Neutrophil (primary cell): ENCODE measurements around the gene VAMP8.
"Not testable (repeated sequence)": the region's sequence is repeated elsewhere in the genome, so short reads cannot be mapped to it uniquely, and the experiment has no call there.

Source experiments
- H3K27ac ChIP-seq: fragments of 200-600 bp; sonication (generic); 2 replicates; pipeline ENCODE4 v1.5.1; 2016; ENCODE audit warnings: mild to moderate bottlenecking, moderate library complexity
- H3K27me3 ChIP-seq: fragments of 200-600 bp; sonication (generic); 2 replicates; pipeline ENCODE4 v1.6.0; 2016; ENCODE audit warnings: mild to moderate bottlenecking
- H3K36me3 ChIP-seq: fragments of 200-600 bp; sonication (generic); 2 replicates; pipeline ENCODE4 v1.5.1; 2017
- H3K4me1 ChIP-seq, 2 experiments: fragments of 200-600 bp in 1 of 2; sonication (generic) in 1 of 2; 1 replicate in 1 of 2; 2 replicates in 1 of 2; pipeline versions ENCODE4 v1.5.1 to v1.6.1; 2013 to 2016; ENCODE audit warnings: low read depth in 1 of 2, low read length in 1 of 2, mild to moderate bottlenecking in 1 of 2, moderate library complexity in 1 of 2; ENCODE audit not compliant: control insufficient read depth in 1 of 2, insufficient read depth in 1 of 2
- H3K4me3 ChIP-seq, 2 experiments: fragments of 200-600 bp in 1 of 2; sonication (generic) in 1 of 2; 1 replicate in 1 of 2; 2 replicates in 1 of 2; pipeline ENCODE4 v1.5.1; 2013 to 2016; ENCODE audit warnings: low read depth in 1 of 2, low read length in 1 of 2, mild to moderate bottlenecking in 1 of 2, moderate library complexity in 1 of 2
- H3K9me3 ChIP-seq: fragments of 200-600 bp; sonication (generic); 2 replicates; pipeline ENCODE4 v1.5.1; 2016
- TF ChIP-seq, protein P1 (sequence below): fragments of 200-600 bp; sonication (generic); IDR thresholded peaks from 2 replicates; pipeline ENCODE4 v1.5.1; 2016; ENCODE audit warnings: antibody characterized with exemption

Gene VAMP8

DNA sequence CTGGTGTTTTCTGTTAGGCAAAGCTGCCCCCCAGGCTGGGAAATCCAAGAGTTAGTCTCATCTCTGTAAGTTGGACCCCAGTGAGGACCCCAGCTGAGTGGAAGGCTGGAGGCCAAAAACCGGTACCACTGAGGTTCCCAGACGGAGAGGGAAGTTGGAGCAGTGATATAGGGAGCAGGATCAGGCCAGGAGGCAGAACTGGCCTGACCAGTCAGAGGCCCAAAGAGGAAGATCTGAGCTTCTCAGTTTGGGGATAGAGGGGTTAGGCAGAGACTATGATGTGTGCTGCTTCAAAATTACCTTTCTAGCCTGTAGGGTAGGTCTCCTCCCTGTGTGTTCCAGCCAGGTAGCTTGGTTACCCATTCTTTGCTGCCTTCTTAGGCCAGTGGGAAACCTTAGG lies 13.6 kb downstream of the VAMP8 start:
- H3K27me3 ChIP-seq, result no peaks in the 10 kb centered on the region
- H3K36me3 ChIP-seq, result no peaks in the 10 kb centered on the region
- H3K27ac ChIP-seq, result peak overlapping the region; percentile 79
- peak overlapping the region in 1 of 2 experiments; percentile 15 for H3K4me3 ChIP-seq
- H3K9me3 ChIP-seq, result no peaks in the 10 kb centered on the region
- H3K4me1 ChIP-seq, result peaks cover 60 to 76% of the 10 kb centered on the region in 2 experiments
- TF ChIP-seq, protein P1, sequence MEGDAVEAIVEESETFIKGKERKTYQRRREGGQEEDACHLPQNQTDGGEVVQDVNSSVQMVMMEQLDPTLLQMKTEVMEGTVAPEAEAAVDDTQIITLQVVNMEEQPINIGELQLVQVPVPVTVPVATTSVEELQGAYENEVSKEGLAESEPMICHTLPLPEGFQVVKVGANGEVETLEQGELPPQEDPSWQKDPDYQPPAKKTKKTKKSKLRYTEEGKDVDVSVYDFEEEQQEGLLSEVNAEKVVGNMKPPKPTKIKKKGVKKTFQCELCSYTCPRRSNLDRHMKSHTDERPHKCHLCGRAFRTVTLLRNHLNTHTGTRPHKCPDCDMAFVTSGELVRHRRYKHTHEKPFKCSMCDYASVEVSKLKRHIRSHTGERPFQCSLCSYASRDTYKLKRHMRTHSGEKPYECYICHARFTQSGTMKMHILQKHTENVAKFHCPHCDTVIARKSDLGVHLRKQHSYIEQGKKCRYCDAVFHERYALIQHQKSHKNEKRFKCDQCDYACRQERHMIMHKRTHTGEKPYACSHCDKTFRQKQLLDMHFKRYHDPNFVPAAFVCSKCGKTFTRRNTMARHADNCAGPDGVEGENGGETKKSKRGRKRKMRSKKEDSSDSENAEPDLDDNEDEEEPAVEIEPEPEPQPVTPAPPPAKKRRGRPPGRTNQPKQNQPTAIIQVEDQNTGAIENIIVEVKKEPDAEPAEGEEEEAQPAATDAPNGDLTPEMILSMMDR, result no peak

DNA sequence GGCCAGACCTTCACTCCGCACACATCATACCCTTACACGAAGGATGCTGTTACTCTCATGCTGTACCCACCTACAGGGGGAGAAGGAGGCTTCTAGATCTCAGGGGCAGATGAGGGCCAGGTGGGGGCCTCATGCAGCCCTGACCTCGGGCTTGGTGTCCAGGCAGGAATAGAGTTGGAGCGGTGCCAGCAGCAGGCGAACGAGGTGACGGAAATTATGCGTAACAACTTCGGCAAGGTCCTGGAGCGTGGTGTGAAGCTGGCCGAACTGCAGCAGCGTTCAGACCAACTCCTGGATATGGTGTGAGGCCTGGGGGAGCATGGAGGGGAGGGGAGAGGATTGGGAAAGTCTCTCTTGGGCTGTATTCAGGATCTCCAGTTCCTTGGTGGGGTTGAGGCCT lies 14.2 kb downstream of the VAMP8 start:
- H3K4me1 ChIP-seq, result peaks cover 60 to 76% of the 10 kb centered on the region in 2 experiments
- H3K9me3 ChIP-seq, result no peaks in the 10 kb centered on the region
- TF ChIP-seq, protein P1, result no peak
- H3K36me3 ChIP-seq, result peaks cover 1% of the 10 kb centered on the region
- H3K4me3 ChIP-seq, result no peak overlapping the region
- no peaks in the 10 kb centered on the region for H3K27me3 ChIP-seq
- peak overlapping the region; percentile 79 for H3K27ac ChIP-seq

DNA sequence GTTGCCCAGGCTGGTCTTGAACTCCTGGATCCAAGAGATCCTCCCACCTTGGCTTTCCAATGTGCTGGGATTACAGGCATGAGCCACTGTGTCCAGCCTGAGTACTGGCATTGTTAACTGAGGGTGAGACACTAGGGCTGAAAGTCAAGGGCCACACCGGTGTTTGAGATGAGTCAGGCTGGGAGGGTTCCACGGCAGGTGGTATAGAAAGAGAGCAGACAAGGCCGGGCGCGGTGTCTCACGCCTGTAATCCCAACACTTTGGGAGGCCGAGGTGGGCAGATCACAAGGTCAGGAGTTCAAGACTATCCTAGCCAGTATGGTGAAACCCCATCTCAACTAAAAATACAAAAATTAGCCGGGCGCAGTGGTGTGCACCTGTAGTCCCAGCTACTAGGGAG lies 14.9 kb downstream of the VAMP8 start:
- H3K27ac ChIP-seq, H3K27me3 ChIP-seq, H3K4me3 ChIP-seq, H3K9me3 ChIP-seq, H3K36me3 ChIP-seq: not testable (repeated sequence)
- H3K4me1 ChIP-seq, result peaks cover 60 to 76% of the 10 kb centered on the region in 2 experiments

DNA sequence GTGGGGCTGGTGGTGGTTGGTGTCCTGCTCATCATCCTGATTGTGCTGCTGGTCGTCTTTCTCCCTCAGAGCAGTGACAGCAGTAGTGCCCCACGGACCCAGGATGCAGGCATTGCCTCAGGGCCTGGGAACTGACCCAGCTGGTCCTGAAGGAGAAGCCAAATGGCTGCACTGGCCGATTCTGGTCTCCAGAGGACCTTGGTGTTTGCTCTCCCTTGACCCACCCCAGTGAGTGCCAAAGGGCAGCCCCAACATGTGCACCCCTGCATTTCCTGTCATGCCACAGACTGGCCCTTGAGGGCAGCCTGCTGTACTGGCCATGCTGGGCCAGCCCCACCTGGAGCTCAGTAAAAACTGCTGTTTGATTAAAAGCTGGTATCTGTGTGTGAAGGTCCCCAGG lies 15.6 kb downstream of the VAMP8 start:
- TF ChIP-seq, protein P1, result no peak
- Histone ChIP-seq H3K9me3 (no peaks in the 10 kb centered on the region), H3K27ac (no peak overlapping the region), H3K4me1 (peaks cover 53 to 69% of the 10 kb centered on the region in 2 experiments), H3K27me3 (no peaks in the 10 kb centered on the region), H3K4me3 (no peak overlapping the region), H3K36me3 (peaks cover 15% of the 10 kb centered on the region)

DNA sequence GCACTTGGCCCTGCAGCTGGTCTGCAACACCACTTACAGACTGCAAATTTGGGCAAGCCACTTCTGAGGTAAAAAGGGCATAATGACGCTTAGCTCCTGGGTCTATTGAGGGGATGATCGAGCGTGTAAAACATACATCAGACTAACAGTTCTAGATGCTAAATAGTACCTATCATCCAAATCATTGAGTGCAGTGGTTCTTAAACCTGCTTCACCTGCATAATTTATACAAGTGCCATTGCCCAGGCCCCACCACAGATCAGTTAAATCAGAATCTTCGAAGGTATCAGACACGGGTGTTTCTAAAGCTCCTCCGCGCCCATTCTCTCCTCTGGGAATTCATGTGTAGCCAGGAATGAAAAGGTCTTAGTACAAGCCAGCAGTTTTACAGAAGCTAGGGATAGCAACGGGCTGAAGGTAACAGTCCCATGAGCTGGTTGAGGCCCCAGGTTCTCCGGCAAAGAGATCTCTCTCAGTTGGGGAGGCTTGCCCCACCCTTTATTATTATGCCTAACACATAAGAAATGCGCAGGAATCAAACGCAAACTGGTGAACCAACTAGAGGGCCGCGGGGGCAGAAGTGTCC lies 17.4 kb downstream of the VAMP8 start:
- TF ChIP-seq, protein P1, result no peak
- peaks cover 33% of the 10 kb centered on the region for H3K36me3 ChIP-seq
- peak overlapping the region; percentile 97 for H3K27ac ChIP-seq
- peak overlapping the region; percentile 93 to 97 for H3K4me3 ChIP-seq
- no peaks in the 10 kb centered on the region for H3K27me3 ChIP-seq
- no peaks in the 10 kb centered on the region for H3K9me3 ChIP-seq
- peaks cover 43 to 51% of the 10 kb centered on the region in 2 experiments for H3K4me1 ChIP-seq

DNA sequence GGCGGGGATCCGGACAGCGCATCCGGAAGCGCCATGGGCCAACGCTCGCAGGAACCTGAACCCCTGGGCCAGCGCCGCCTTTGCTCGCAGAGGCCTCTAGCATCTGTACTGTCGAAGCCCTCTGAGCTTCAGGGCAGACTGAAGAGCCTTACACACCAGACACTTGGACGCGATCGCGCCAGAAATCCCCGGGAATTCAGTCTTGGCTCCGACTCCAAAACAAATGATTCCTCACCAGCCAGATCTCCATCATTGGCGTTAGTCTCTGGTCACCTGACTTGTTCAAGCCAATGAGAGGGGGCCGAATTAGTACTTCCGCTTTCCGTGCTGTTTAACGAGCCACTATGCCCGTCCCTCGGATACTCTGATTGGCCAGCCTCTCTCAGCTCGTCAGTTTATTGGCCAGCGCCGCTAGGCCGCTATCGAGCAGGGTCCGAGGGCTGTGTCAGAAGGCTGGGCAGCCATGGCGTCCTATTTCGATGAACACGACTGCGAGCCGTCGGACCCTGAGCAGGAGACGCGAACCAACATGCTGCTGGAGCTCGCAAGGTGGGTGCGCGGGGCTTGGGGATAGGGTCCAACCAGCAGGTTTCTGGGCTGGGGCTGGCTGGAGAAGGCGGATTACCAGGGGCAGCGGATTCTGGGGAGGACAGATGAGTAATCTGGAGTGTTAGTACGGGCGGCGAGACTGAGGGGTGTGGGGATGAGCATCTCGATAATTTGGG lies 18.1 kb downstream of the VAMP8 start, which contains the start of gene RNF181:
TSS of gene RNF181 (plus strand) at position 445 of the 725 bp plus-strand sequence. CDS start at position 464, 19 bp downstream.
- no peaks in the 10 kb centered on the region for H3K9me3 ChIP-seq
- peak within 1 kb of the TSS; percentile 97 for H3K27ac ChIP-seq
- H3K4me3 ChIP-seq, result peak within 1 kb of the TSS; percentile 93 to 97
- H3K4me1 ChIP-seq, result peaks cover 37 to 44% of the 10 kb centered on the region in 2 experiments
- TF ChIP-seq, protein P1, result no peak
- H3K27me3 ChIP-seq, result no peaks in the 10 kb centered on the region
- H3K36me3 ChIP-seq, result peaks cover 39% of the 10 kb centered on the region
